ENCODE results near the gene ZNF236. TPM values are rescaled to one million over a fixed set of nuclear protein-coding genes. Genes with fewer than 3 reads are reported as not detected.

The ZNF236 gene
- total RNA-seq, 1 donor from 2014 or later: 21.0 TPM

DNA sequence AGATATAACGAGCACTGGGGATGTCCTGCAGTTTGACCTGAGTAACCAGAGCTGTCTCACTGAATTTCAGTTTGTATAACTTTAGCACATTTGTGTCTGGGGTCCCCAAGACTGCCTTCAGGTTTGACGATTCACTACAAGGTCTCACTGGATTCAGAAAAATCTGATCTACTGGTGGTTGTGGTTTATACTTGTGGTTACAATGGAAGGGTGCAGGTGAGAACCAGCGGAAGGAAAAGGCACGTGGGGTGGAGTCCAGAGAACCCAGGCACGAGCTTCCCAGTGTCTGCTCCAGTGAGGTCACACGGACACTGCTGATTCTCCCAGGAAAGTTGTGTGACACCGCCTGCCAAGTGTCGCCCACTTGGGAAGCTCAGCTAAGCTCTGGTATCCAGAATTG lies 126.0 kb downstream of the ZNF236 start:
- DNase-seq: no peak
- no peak for TF ChIP-seq CTCF (IDR thresholded peaks at IDR 0.05; ENCODE audit: partially characterized antibody, unreplicated experiment)
- peaks cover 46% of the 10 kb centered on the region for H3K36me3 Mint-ChIP-seq (ENCODE audit: unreplicated experiment)
- peaks cover 3% of the 10 kb centered on the region for H3K4me1 Mint-ChIP-seq (ENCODE audit: low read depth, unreplicated experiment)
- no peak overlapping the region for H3K4me3 Mint-ChIP-seq (ENCODE audit: unreplicated experiment)
- H3K9me3 Mint-ChIP-seq (ENCODE audit: unreplicated experiment): peaks cover 7% of the 10 kb centered on the region
- H3K27ac Mint-ChIP-seq (ENCODE audit: unreplicated experiment): no peak overlapping the region
- peaks cover 3% of the 10 kb centered on the region for H3K27me3 Mint-ChIP-seq (ENCODE audit: unreplicated experiment)

DNA sequence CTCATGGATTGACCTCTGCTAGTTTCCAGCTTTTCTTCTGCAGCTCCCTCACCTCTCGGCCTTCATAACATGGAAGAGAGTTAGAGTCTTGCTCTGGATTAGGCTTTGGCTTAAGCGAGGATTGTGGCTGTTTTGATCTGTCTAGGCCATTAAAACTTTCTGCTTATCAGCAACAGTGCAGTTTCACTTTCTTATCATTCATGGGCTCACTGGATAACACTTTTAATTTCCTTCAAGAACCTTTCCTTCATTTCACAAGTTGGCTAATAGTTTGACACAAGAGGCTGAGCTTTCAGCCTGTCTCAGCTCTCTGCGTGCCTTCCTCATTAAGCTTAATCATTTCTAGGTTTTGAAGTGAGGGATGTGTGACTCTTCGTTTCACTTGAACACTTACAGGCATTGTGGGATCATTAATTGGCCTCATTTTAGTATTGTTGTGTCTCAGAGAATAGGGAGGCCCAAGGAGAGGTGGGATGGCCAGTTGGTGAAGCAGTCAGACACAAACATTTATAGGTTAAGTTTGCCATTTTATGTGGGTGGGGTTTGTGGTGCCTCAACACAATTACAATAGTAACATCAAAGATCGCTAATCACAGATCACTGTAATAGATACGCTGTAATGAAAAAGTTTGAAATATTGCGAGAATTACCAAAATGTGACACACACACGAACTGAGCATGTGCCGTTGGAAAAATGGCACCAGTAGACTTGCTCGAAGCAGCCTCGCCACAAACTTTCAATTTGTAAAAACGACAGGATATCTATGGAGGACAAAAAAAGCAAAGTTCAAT lies 129.3 kb downstream of the ZNF236 start:
- Mint-ChIP-seq H3K9me3 (ENCODE audit: unreplicated experiment) (peaks cover 2% of the 10 kb centered on the region), H3K4me1 (ENCODE audit: low read depth, unreplicated experiment) (no peaks in the 10 kb centered on the region), H3K36me3 (ENCODE audit: unreplicated experiment) (peaks cover 35% of the 10 kb centered on the region), H3K27me3 (ENCODE audit: unreplicated experiment) (no peaks in the 10 kb centered on the region), H3K4me3 (ENCODE audit: unreplicated experiment) (no peak overlapping the region), H3K27ac (ENCODE audit: unreplicated experiment) (no peak overlapping the region)
- no peak for TF ChIP-seq CTCF (IDR thresholded peaks at IDR 0.05; ENCODE audit: partially characterized antibody, unreplicated experiment)
- DNase-seq: no peak

DNA sequence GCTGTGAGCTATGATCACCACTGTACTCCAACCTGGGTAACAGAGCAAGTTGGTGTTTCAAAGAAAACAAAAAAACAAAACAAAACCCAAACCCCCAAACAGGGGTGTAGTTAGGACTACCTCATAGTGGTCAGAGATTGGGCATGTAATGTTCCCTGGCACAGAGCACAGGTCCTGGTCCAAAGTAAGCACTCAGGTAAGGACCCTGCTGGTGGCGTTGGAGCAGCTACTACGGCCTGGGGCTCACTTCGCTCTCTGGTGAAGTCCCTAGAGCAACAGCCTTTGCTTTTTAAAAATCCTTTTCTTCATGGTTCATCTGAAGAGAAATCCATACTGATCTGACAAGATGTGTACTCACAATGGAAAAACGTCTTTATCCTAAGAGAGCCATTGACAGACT lies 130.4 kb downstream of the ZNF236 start:
- H3K9me3 Mint-ChIP-seq (ENCODE audit: unreplicated experiment): peaks cover 2% of the 10 kb centered on the region
- no peaks in the 10 kb centered on the region for H3K27me3 Mint-ChIP-seq (ENCODE audit: unreplicated experiment)
- no peak overlapping the region for H3K27ac Mint-ChIP-seq (ENCODE audit: unreplicated experiment)
- H3K4me3 Mint-ChIP-seq (ENCODE audit: unreplicated experiment): no peak overlapping the region
- TF ChIP-seq CTCF (IDR thresholded peaks at IDR 0.05; ENCODE audit: partially characterized antibody, unreplicated experiment): no peak
- no peak for DNase-seq
- peaks cover 3% of the 10 kb centered on the region for H3K4me1 Mint-ChIP-seq (ENCODE audit: low read depth, unreplicated experiment)
- H3K36me3 Mint-ChIP-seq (ENCODE audit: unreplicated experiment): peaks cover 25% of the 10 kb centered on the region

GRCh38 chr18:76953156-76953555 lies 130.8 kb downstream of the ZNF236 start:
- H3K9me3 Mint-ChIP-seq (ENCODE audit: unreplicated experiment): peaks cover 2% of the 10 kb centered on the region
- H3K27ac Mint-ChIP-seq (ENCODE audit: unreplicated experiment): no peak overlapping the region
- H3K27me3 Mint-ChIP-seq (ENCODE audit: unreplicated experiment): no peaks in the 10 kb centered on the region
- no peak for DNase-seq
- TF ChIP-seq CTCF (IDR thresholded peaks at IDR 0.05; ENCODE audit: partially characterized antibody, unreplicated experiment): no peak
- peaks cover 20% of the 10 kb centered on the region for H3K36me3 Mint-ChIP-seq (ENCODE audit: unreplicated experiment)
- peaks cover 5% of the 10 kb centered on the region for H3K4me1 Mint-ChIP-seq (ENCODE audit: low read depth, unreplicated experiment)
- no peak overlapping the region for H3K4me3 Mint-ChIP-seq (ENCODE audit: unreplicated experiment)

DNA sequence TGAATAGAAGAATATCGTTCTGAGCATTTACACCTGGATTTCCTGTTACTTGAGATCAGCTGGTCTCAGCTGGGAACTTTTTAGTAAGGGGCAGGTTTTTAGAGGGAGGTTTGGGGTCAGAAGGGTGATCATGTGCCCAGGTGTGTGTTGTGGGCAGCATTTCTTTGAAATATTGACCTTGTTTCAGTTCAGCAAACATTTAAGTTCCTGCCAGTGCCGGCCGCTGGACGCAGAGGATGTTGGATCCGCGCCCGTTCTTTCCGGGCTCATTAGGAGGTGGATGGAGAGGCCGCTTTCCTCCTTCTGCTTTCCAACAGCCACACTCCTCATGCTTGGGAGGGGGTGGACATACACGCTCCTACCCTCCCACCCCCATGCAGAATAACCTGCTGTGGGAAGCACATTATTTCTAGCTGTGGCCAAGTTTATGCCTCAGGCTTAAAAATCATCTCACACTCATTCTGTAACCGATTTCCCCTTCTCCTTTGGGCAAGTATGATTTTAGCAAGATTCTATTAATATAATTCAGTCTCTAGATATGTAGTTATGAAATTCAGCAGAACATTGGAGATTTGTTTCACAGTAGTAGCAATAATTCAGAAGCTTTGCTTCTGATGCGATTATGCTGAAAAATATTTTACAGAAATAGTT lies 131.4 kb downstream of the ZNF236 start:
- Mint-ChIP-seq H3K27me3 (ENCODE audit: unreplicated experiment) (no peaks in the 10 kb centered on the region), H3K9me3 (ENCODE audit: unreplicated experiment) (peaks cover 4% of the 10 kb centered on the region), H3K4me3 (ENCODE audit: unreplicated experiment) (no peak overlapping the region), H3K36me3 (ENCODE audit: unreplicated experiment) (peaks cover 15% of the 10 kb centered on the region), H3K27ac (ENCODE audit: unreplicated experiment) (no peak overlapping the region), H3K4me1 (ENCODE audit: low read depth, unreplicated experiment) (peaks cover 7% of the 10 kb centered on the region)
- no peak for TF ChIP-seq CTCF (IDR thresholded peaks at IDR 0.05; ENCODE audit: partially characterized antibody, unreplicated experiment)
- DNase-seq: no peak
